Measurements from ENCODE around the gene TRIM26. TPM values are rescaled to one million over a fixed set of nuclear protein-coding genes. Genes with fewer than 3 reads are reported as not detected.
"Not testable (repeated sequence)": the region's sequence is repeated elsewhere in the genome, so short reads cannot be mapped to it uniquely, and the experiment has no call there.

The TRIM26 gene
- total RNA-seq, 1 donor from 2014 or later: 8.4 TPM

- Histone ChIP-seq H3K36me3 (ENCODE audit: control insufficient read depth in 3 of 3, insufficient read depth in 3 of 3, low read length in 3 of 3) (no peaks in the 10 kb centered on the region), H3K27me3 (ENCODE audit: control insufficient read depth in 3 of 3, insufficient read depth in 3 of 3, low read length in 3 of 3) (peaks cover 22 to 36% (median 24%) of the 10 kb centered on the region in 3 donors), H3K27ac (ENCODE audit: low read depth, low read length) (no peak overlapping the region), H3K4me3 (ENCODE audit: low read length in 3 of 3) (no peak overlapping the region), H3K4me1 (ENCODE audit: control insufficient read depth in 3 of 3, insufficient read depth in 3 of 3, low read length in 3 of 3) (peaks cover 0 to 2% (median 0%) of the 10 kb centered on the region in 3 donors), H3K9ac (ENCODE audit: low read depth in 1 of 3, low read length in 3 of 3) (no peak overlapping the region), H3K9me3 (ENCODE audit: control insufficient read depth in 3 of 3, low read length in 3 of 3) (peaks cover 0 to 4% (median 0%) of the 10 kb centered on the region in 3 donors)
Measured at GRCh38 chr6:30175765-30176164, 37.4 kb downstream of the TRIM26 start.

DNA sequence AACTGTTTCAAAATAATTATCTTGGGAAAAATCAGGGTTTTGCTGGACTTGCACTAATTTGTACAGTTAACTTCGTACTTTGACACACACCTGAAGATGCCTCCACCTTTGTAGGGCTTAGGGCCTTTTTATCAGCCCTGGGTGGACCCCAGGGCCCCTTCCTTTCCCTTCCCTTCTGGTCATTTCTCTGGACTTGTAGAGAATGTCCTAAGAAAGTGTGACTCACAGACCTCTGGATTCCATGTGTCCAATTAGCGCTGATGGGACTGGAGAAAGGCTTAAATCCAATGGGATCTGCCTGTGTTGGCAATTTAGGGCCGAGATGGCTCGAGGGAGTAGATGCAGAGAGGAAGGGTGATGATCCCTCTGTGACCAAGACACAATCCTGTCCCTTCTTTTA lies 40.5 kb downstream of the TRIM26 start:
- Histone ChIP-seq H3K9ac (ENCODE audit: low read depth in 1 of 3, low read length in 3 of 3) (no peak overlapping the region), H3K27ac (ENCODE audit: low read depth, low read length) (no peak overlapping the region), H3K36me3 (ENCODE audit: control insufficient read depth in 3 of 3, insufficient read depth in 3 of 3, low read length in 3 of 3) (no peaks in the 10 kb centered on the region), H3K4me3 (ENCODE audit: low read length in 3 of 3) (no peak overlapping the region), H3K4me1 (ENCODE audit: control insufficient read depth in 3 of 3, insufficient read depth in 3 of 3, low read length in 3 of 3) (peaks cover 0 to 2% (median 0%) of the 10 kb centered on the region in 3 donors), H3K27me3 (ENCODE audit: control insufficient read depth in 3 of 3, insufficient read depth in 3 of 3, low read length in 3 of 3) (peaks cover 30 to 56% (median 37%) of the 10 kb centered on the region in 3 donors), H3K9me3 (ENCODE audit: control insufficient read depth in 3 of 3, low read length in 3 of 3) (no peaks in the 10 kb centered on the region)

- no peaks in the 10 kb centered on the region for H3K36me3 ChIP-seq (ENCODE audit: control insufficient read depth in 3 of 3, insufficient read depth in 3 of 3, low read length in 3 of 3)
- H3K4me3 ChIP-seq (ENCODE audit: low read length in 3 of 3): peak overlapping the region in 1 of 3 donors; percentile 4
- H3K4me1 ChIP-seq (ENCODE audit: control insufficient read depth in 3 of 3, insufficient read depth in 3 of 3, low read length in 3 of 3): peaks cover 0 to 2% (median 0%) of the 10 kb centered on the region in 3 donors
- no peaks in the 10 kb centered on the region for H3K9me3 ChIP-seq (ENCODE audit: control insufficient read depth in 3 of 3, low read length in 3 of 3)
- H3K9ac ChIP-seq (ENCODE audit: low read depth in 1 of 3, low read length in 3 of 3): no peak overlapping the region
- peaks cover 30 to 60% (median 37%) of the 10 kb centered on the region in 3 donors for H3K27me3 ChIP-seq (ENCODE audit: control insufficient read depth in 3 of 3, insufficient read depth in 3 of 3, low read length in 3 of 3)
- no peak overlapping the region for H3K27ac ChIP-seq (ENCODE audit: low read depth, low read length)
Measured at GRCh38 chr6:30171677-30172471, 41.3 kb downstream of the TRIM26 start.

- Histone ChIP-seq H3K27me3 (ENCODE audit: control insufficient read depth in 3 of 3, insufficient read depth in 3 of 3, low read length in 3 of 3) (peaks cover 30 to 55% (median 34%) of the 10 kb centered on the region in 3 donors), H3K4me3 (ENCODE audit: low read length in 3 of 3) (no peak overlapping the region), H3K4me1 (ENCODE audit: control insufficient read depth in 3 of 3, insufficient read depth in 3 of 3, low read length in 3 of 3) (peaks cover 0 to 2% (median 0%) of the 10 kb centered on the region in 3 donors)
Measured at GRCh38 chr6:30169658-30170614, 43.3 kb downstream of the TRIM26 start.

DNA sequence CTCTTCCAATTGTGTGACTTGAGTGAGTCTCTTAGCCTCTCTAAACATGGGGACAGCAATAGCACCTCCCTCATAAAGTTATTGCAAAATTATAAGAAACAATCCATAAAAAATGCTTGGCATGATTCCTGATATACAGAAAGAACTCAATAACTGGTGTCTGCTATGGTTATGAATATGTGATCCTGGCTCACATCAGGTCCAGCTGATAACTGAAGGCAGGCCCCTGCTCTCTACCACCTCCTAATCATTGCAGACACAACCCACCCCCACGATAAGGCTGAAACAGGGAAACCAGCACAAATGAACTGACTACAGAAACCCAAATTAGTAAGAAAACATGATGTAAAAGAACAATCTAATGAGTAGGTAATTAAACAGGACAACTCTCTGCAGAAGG lies 44.5 kb downstream of the TRIM26 start:
- Histone ChIP-seq H3K4me3 (ENCODE audit: low read length in 3 of 3) (no peak overlapping the region), H3K27ac (ENCODE audit: low read depth, low read length) (no peak overlapping the region), H3K36me3 (ENCODE audit: control insufficient read depth in 3 of 3, insufficient read depth in 3 of 3, low read length in 3 of 3) (no peaks in the 10 kb centered on the region), H3K9me3 (ENCODE audit: control insufficient read depth in 3 of 3, low read length in 3 of 3) (no peaks in the 10 kb centered on the region), H3K4me1 (ENCODE audit: control insufficient read depth in 3 of 3, insufficient read depth in 3 of 3, low read length in 3 of 3) (peaks cover 0 to 2% (median 0%) of the 10 kb centered on the region in 3 donors), H3K9ac (ENCODE audit: low read depth in 1 of 3, low read length in 3 of 3) (no peak overlapping the region), H3K27me3 (ENCODE audit: control insufficient read depth in 3 of 3, insufficient read depth in 3 of 3, low read length in 3 of 3) (peaks cover 30 to 51% (median 35%) of the 10 kb centered on the region in 3 donors)

More at GRCh38 chr6:30169658-30170614, 43.3 kb downstream of the TRIM26 start:
- Histone ChIP-seq H3K9ac (ENCODE audit: low read depth in 1 of 3, low read length in 3 of 3) (no peak overlapping the region), H3K27ac (ENCODE audit: low read depth, low read length) (no peak overlapping the region), H3K36me3 (ENCODE audit: control insufficient read depth in 3 of 3, insufficient read depth in 3 of 3, low read length in 3 of 3) (no peaks in the 10 kb centered on the region), H3K9me3 (ENCODE audit: control insufficient read depth in 3 of 3, low read length in 3 of 3) (no peaks in the 10 kb centered on the region)

GRCh38 chr6:30167101-30167500 lies 46.1 kb downstream of the TRIM26 start:
- Histone ChIP-seq H3K27me3 (ENCODE audit: control insufficient read depth in 3 of 3, insufficient read depth in 3 of 3, low read length in 3 of 3) (peaks cover 31 to 47% (median 34%) of the 10 kb centered on the region in 3 donors), H3K4me1 (ENCODE audit: control insufficient read depth in 3 of 3, insufficient read depth in 3 of 3, low read length in 3 of 3) (peaks cover 0 to 2% (median 0%) of the 10 kb centered on the region in 3 donors), H3K27ac (ENCODE audit: low read depth, low read length) (no peak overlapping the region), H3K9ac (ENCODE audit: low read depth in 1 of 3, low read length in 3 of 3) (no peak overlapping the region), H3K4me3 (ENCODE audit: low read length in 3 of 3) (no peak overlapping the region), H3K36me3 (ENCODE audit: control insufficient read depth in 3 of 3, insufficient read depth in 3 of 3, low read length in 3 of 3) (no peaks in the 10 kb centered on the region), H3K9me3 (ENCODE audit: control insufficient read depth in 3 of 3, low read length in 3 of 3) (no peaks in the 10 kb centered on the region)

DNA sequence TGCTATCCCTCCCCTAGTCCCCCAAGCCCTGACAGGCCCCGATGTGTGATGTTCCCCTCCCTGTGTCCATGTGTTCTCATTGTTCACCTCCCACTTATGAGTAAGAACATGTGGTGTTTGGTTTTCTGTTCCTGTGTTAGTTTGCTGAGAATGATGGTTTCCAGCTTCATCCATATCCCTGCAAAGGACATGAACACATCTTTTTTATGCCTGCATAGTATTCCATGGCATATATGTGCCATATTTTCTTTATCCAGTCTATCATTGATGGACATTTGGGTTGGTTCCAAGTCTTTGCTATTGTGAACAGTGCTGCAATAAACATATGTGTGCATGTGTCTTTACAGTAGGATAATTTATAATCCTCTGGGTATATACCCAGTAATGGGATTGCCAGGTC lies 48.0 kb downstream of the TRIM26 start:
- not testable (repeated sequence) for H3K9me3 ChIP-seq (ENCODE audit: control insufficient read depth in 3 of 3, low read length in 3 of 3); H3K27ac ChIP-seq (ENCODE audit: low read depth, low read length); H3K4me3 ChIP-seq (ENCODE audit: low read length in 3 of 3); H3K4me1 ChIP-seq (ENCODE audit: control insufficient read depth in 3 of 3, insufficient read depth in 3 of 3, low read length in 3 of 3); H3K36me3 ChIP-seq (ENCODE audit: control insufficient read depth in 3 of 3, insufficient read depth in 3 of 3, low read length in 3 of 3); H3K9ac ChIP-seq (ENCODE audit: low read depth in 1 of 3, low read length in 3 of 3)
- H3K27me3 ChIP-seq (ENCODE audit: control insufficient read depth in 3 of 3, insufficient read depth in 3 of 3, low read length in 3 of 3): peaks cover 12 to 29% (median 19%) of the 10 kb centered on the region in 3 donors

DNA sequence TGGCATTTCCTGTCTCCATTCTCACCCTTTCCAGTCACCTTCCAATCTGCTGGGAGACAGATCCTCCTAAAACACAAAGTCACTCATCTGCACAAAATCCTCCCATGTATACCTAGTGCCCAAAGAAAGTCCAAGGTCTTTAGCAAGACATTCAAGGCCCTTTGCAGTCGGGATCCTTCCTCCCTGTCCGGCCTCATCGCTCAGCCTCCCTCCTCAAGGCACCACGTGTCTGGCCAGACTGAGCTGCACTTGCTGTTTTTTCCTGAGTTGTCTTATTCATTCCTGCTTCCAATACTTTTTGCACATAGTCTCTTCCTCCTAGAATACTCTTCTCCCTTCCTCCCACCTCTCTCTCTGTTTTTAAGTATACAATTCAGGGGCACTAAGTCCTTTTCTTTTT lies 48.5 kb downstream of the TRIM26 start:
- Histone ChIP-seq H3K4me1 (ENCODE audit: control insufficient read depth in 3 of 3, insufficient read depth in 3 of 3, low read length in 3 of 3) (no peaks in the 10 kb centered on the region), H3K36me3 (ENCODE audit: control insufficient read depth in 3 of 3, insufficient read depth in 3 of 3, low read length in 3 of 3) (no peaks in the 10 kb centered on the region), H3K27me3 (ENCODE audit: control insufficient read depth in 3 of 3, insufficient read depth in 3 of 3, low read length in 3 of 3) (peaks cover 11 to 24% (median 18%) of the 10 kb centered on the region in 3 donors), H3K27ac (ENCODE audit: low read depth, low read length) (no peak overlapping the region), H3K9me3 (ENCODE audit: control insufficient read depth in 3 of 3, low read length in 3 of 3) (no peaks in the 10 kb centered on the region), H3K4me3 (ENCODE audit: low read length in 3 of 3) (no peak overlapping the region), H3K9ac (ENCODE audit: low read depth in 1 of 3, low read length in 3 of 3) (no peak overlapping the region)

DNA sequence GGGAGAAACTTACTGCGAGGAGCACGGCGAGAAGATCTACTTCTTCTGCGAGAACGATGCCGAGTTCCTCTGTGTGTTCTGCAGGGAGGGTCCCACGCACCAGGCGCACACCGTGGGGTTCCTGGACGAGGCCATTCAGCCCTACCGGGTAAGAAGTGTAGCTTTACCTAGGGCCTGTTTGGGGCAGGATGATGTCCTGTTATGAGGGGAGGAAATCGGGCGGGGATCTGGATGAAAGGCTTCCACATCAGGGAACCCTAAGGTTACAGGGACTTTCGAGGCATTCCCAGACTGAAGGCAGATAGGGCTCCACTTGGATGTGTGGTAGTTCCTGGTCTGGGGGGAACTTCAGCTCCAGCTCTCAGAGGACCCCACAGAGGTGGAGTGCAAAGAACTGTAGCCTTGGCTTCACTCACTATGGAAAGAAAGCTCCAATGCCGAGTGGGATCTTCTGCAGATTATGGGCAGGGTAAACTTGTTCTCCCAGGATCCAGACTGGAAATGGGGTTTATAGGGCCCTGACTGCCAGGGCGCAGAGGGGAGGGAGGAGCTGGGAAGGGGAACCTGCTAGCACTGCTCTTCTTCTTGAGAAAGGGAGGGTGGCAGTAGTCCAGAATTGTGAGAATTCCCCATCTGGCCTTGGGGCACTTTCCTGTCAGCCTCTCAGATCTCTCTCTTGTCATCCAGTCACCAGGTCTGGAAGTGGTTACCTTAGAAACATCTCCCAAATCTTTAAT lies 49.1 kb downstream of the TRIM26 start:
- H3K36me3 ChIP-seq (ENCODE audit: control insufficient read depth in 3 of 3, insufficient read depth in 3 of 3, low read length in 3 of 3): no peaks in the 10 kb centered on the region
- peaks cover 15 to 24% (median 18%) of the 10 kb centered on the region in 3 donors for H3K27me3 ChIP-seq (ENCODE audit: control insufficient read depth in 3 of 3, insufficient read depth in 3 of 3, low read length in 3 of 3)
- no peak overlapping the region for H3K9ac ChIP-seq (ENCODE audit: low read depth in 1 of 3, low read length in 3 of 3)
- no peak overlapping the region for H3K27ac ChIP-seq (ENCODE audit: low read depth, low read length)
- no peaks in the 10 kb centered on the region for H3K4me1 ChIP-seq (ENCODE audit: control insufficient read depth in 3 of 3, insufficient read depth in 3 of 3, low read length in 3 of 3)
- H3K9me3 ChIP-seq (ENCODE audit: control insufficient read depth in 3 of 3, low read length in 3 of 3): no peaks in the 10 kb centered on the region
- H3K4me3 ChIP-seq (ENCODE audit: low read length in 3 of 3): no peak overlapping the region
